Measurements from ENCODE around the gene STK24.

Gene STK24

GRCh38 chr13:98483601-98484288 lies 93.2 kb downstream of the STK24 start:
- H3K9ac ChIP-seq (ENCODE audit: low read length), result no peak overlapping the region
- no peak overlapping the region for H3K4me3 ChIP-seq (ENCODE audit: insufficient read depth, low read length, poor library complexity, severe bottlenecking)
- no peak for TF ChIP-seq EZH2phosphoT487 (conservative IDR thresholded peaks at IDR 0.05; ENCODE audit: low read length)
- TF ChIP-seq, protein P1, sequence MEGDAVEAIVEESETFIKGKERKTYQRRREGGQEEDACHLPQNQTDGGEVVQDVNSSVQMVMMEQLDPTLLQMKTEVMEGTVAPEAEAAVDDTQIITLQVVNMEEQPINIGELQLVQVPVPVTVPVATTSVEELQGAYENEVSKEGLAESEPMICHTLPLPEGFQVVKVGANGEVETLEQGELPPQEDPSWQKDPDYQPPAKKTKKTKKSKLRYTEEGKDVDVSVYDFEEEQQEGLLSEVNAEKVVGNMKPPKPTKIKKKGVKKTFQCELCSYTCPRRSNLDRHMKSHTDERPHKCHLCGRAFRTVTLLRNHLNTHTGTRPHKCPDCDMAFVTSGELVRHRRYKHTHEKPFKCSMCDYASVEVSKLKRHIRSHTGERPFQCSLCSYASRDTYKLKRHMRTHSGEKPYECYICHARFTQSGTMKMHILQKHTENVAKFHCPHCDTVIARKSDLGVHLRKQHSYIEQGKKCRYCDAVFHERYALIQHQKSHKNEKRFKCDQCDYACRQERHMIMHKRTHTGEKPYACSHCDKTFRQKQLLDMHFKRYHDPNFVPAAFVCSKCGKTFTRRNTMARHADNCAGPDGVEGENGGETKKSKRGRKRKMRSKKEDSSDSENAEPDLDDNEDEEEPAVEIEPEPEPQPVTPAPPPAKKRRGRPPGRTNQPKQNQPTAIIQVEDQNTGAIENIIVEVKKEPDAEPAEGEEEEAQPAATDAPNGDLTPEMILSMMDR (IDR thresholded peaks at IDR 0.05; ENCODE audit: insufficient read depth, low read length, poor library complexity, severe bottlenecking), result no peak

GRCh38 chr13:98482476-98483444 lies 94.1 kb downstream of the STK24 start:
- H3K4me3 ChIP-seq (ENCODE audit: insufficient read depth, low read length, poor library complexity, severe bottlenecking), result no peak overlapping the region
- H3K27ac ChIP-seq (ENCODE audit: low read depth, low read length), result no peak overlapping the region
- no peak for TF ChIP-seq EZH2phosphoT487 (conservative IDR thresholded peaks at IDR 0.05; ENCODE audit: low read length)
- TF ChIP-seq, protein P1 (IDR thresholded peaks at IDR 0.05; ENCODE audit: insufficient read depth, low read length, poor library complexity, severe bottlenecking), result no peak
- no peaks in the 10 kb centered on the region for H3K27me3 ChIP-seq (ENCODE audit: low read length)
- H3K79me2 ChIP-seq (ENCODE audit: insufficient read depth, low read length), result peaks cover 10% of the 10 kb centered on the region; the same call in 1 of the 2 replicates
- no peaks in the 10 kb centered on the region for H3F3A ChIP-seq (ENCODE audit: insufficient read depth)
- no peaks in the 10 kb centered on the region for H3K9me3 ChIP-seq (ENCODE audit: insufficient read depth, low read length)
- H3K4me2 ChIP-seq (ENCODE audit: low read depth, low read length, poor library complexity, severe bottlenecking), result no peak overlapping the region
- H2AFZ ChIP-seq (ENCODE audit: low read depth, low read length, severe bottlenecking), result no peak overlapping the region
- no peaks in the 10 kb centered on the region for H3K36me3 ChIP-seq (ENCODE audit: low read length)
- peaks cover 23% of the 10 kb centered on the region for H4K20me1 ChIP-seq (ENCODE audit: low read depth, low read length)
- H3K9ac ChIP-seq (ENCODE audit: low read length), result no peak overlapping the region
- no peaks in the 10 kb centered on the region for H3K9me2 ChIP-seq (replicated peaks; ENCODE audit: insufficient read depth, low read length)

More at GRCh38 chr13:98483601-98484288, 93.2 kb downstream of the STK24 start:
- H3K27me3 ChIP-seq (ENCODE audit: low read length), result no peaks in the 10 kb centered on the region
- no peaks in the 10 kb centered on the region for H3K9me3 ChIP-seq (ENCODE audit: insufficient read depth, low read length)
- no peak overlapping the region for H2AFZ ChIP-seq (ENCODE audit: low read depth, low read length, severe bottlenecking)
- H3K27ac ChIP-seq (ENCODE audit: low read depth, low read length), result no peak overlapping the region
- peaks cover 19% of the 10 kb centered on the region for H3K79me2 ChIP-seq (ENCODE audit: insufficient read depth, low read length)
- H3K4me2 ChIP-seq (ENCODE audit: low read depth, low read length, poor library complexity, severe bottlenecking), result no peak overlapping the region
- peaks cover 32% of the 10 kb centered on the region for H4K20me1 ChIP-seq (ENCODE audit: low read depth, low read length)
- H3K9me2 ChIP-seq (replicated peaks; ENCODE audit: insufficient read depth, low read length), result no peaks in the 10 kb centered on the region
- no peaks in the 10 kb centered on the region for H3K36me3 ChIP-seq (ENCODE audit: low read length)
- 0 out of 2 replicates have a peak, but pooled peaks cover 6% of the 10 kb centered on the region for H3F3A ChIP-seq (ENCODE audit: insufficient read depth)

DNA sequence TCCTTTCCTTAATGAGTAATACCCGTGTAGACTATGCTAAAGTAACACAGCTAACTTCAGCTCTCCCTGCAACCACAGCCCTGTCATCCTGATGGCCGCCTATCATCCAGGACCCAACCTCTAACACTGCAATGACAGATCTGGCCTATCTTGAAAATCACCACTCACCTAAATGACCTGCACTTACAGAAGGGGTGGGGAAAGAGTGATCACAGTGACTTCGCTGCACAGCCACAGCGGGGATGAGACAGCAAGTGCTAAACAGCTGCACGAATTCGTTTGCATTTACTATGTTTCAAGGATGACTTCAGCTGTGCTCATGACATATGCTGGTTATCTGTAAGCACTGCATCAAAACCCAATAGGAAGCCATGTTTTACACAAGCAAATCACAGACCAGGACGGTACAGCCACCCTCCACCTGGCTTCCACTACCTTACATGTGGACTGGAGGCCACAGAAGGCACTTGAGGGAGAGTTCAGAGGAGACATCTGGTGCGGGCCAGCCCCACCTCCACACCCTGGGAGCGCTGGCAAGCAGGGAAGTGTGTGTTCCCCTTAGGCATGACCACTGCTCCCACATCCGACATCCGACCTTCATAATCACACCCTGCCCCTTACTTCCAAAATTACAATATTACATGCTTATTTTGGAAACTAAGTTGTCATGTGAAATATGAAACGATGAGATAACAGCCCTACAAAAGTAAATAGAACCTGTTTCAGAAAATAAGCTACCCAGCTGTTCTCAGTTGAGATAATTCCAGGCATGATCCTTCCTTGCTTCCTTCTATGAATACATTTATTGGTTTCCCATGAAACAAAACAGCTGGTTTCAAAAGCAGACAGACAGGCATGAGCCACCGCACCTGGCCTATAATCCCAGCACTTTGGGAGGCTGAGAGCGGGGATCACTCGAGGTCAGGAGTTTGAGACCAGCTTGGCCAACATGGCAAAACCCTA lies 95.7 kb downstream of the STK24 start:
- H3K4me2 ChIP-seq (ENCODE audit: low read depth, low read length, poor library complexity, severe bottlenecking), result no peak overlapping the region
- TF ChIP-seq EZH2phosphoT487 (conservative IDR thresholded peaks at IDR 0.05; ENCODE audit: low read length), result no peak
- TF ChIP-seq, protein P1 (IDR thresholded peaks at IDR 0.05; ENCODE audit: insufficient read depth, low read length, poor library complexity, severe bottlenecking), result no peak
- no peaks in the 10 kb centered on the region for H3K9me3 ChIP-seq (ENCODE audit: insufficient read depth, low read length)
- no peak overlapping the region for H3K27ac ChIP-seq (ENCODE audit: low read depth, low read length)
- H3K27me3 ChIP-seq (ENCODE audit: low read length), result no peaks in the 10 kb centered on the region
- no peaks in the 10 kb centered on the region for H3K36me3 ChIP-seq (ENCODE audit: low read length)
- no peaks in the 10 kb centered on the region; the same call in 1 of the 2 replicates for H3K79me2 ChIP-seq (ENCODE audit: insufficient read depth, low read length)
- H3K9ac ChIP-seq (ENCODE audit: low read length), result no peak overlapping the region
- no peak overlapping the region for H2AFZ ChIP-seq (ENCODE audit: low read depth, low read length, severe bottlenecking)
- no peaks in the 10 kb centered on the region for H3K9me2 ChIP-seq (replicated peaks; ENCODE audit: insufficient read depth, low read length)
- no peaks in the 10 kb centered on the region for H3F3A ChIP-seq (ENCODE audit: insufficient read depth)
- peaks cover 7% of the 10 kb centered on the region for H4K20me1 ChIP-seq (ENCODE audit: low read depth, low read length)
- H3K4me3 ChIP-seq (ENCODE audit: insufficient read depth, low read length, poor library complexity, severe bottlenecking), result no peak overlapping the region

All from SU-DHL-6 (cell line).